HG02588 (cell line): ENCODE measurements around the gene LRRTM4.
"Not testable (repeated sequence)": the region's sequence is repeated elsewhere in the genome, so short reads cannot be mapped to it uniquely, and the experiment has no call there.

Source experiments
- ATAC-seq: cut with Tn5 transposase; IDR thresholded peaks from one replicate; pipeline ENCODE4 v1.9.1; 2021; ENCODE audit warnings: mild to moderate bottlenecking, moderate library complexity; ENCODE audit not compliant: unreplicated experiment

The LRRTM4 gene

GRCh38 chr2:76928026-76928425 is 594.1 kb downstream of the LRRTM4 start:
- ATAC-seq: no peak

GRCh38 chr2:76921006-76921405 is 601.2 kb downstream of the LRRTM4 start:
- ATAC-seq: no peak

DNA sequence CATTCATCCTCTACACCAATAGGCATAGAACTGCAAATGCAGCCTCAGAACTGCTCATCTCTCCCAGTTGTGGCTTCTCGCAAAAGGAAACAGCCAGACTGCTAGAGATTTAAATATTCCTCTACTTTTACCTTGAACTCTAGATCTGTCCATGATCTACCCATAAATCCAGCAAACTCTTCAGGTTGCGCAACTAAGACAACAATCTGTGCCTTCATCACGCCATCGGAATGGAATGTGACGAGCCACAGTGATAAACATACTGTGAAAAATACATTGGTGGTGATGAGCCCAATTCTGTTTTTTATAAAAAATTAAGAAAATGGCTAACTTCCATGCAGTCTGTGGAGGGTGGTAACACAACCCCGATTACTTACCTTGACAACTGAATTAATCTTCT is 626.7 kb downstream of the LRRTM4 start:
- ATAC-seq: no peak

DNA sequence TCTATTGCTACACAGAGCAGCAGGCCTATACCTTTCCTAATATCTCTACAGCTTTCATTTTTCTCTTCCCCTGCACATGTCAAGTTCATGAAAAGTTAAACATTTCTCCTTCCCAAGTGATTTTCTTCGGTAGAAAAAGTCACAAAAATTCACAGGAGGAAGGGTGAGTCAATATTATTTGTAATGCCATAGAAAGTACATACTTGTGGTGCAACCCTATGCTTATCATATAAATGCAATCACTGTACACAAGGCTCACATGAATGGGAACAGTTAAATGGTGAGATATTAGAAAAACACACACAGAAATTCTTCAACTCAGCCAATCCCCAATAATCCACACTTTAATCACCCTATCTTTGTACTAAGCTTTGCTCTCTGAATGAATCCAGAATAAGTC is 651.6 kb downstream of the LRRTM4 start:
- no peak for ATAC-seq

- no peak for ATAC-seq
These were observed 652.2 kb downstream of the LRRTM4 start for GRCh38 chr2:76870011-76870410.

DNA sequence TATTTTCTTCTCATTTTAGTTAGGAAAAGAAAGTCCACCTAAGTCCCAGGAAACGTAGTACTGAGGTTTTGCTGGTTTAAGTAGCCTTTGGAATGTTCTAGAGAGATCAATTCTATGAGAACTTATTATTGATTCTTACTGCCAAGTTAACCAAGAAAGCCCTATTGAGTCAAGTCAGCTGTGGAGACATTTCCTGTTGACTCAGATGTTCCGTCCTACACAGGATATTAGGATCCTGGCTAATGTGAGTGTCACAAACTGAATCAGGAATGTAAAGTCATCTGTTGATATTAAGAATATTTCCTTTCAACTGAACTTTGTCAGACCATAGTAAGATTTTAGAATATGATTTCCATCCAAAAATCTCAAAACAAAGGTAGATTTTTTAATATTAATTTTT is 654.3 kb downstream of the LRRTM4 start:
- no peak for ATAC-seq

GRCh38 chr2:76866464-76866863 is 655.7 kb downstream of the LRRTM4 start:
- ATAC-seq: no peak

DNA sequence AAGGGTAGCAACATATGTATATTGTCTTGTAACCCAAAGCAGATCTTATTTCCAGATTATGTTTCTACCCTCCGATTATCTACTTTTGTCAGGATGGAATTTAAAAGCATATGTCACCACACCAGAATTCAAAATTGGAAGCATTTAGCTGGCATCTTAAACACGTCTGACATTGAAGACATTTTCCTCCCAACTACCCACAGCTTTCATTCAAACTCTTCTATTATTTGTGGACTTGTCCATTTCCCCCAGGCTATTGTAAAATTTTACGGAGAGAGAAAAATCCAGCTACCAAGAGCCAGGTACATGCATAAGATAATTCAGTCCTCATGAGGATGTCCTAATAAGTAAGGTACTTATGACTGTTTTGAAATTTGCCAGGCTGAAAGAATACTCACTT is 659.3 kb downstream of the LRRTM4 start:
- no peak for ATAC-seq

GRCh38 chr2:76861708-76862107 is 660.5 kb downstream of the LRRTM4 start:
- ATAC-seq: no peak

DNA sequence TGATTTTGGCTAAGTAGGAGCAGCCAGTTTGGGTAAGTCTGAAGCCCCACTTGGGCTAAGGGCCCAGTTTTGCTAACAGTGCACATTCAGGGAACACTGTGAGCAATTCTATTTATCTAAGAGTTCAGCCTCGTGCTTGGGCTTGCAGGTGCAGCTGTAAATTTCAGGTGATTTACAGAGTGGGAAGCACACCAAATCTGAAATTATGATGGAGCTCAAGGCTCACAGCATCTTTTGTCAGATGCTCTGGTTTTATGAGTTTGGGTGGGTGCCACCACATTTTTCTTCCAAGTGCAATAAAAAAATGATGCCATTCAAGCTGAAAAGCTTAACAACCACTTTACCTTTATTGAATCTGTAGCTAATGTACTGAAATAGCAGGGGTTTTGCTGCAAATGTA is 671.2 kb downstream of the LRRTM4 start:
- ATAC-seq: no peak

GRCh38 chr2:76849086-76849485 is 673.1 kb downstream of the LRRTM4 start:
- no peak for ATAC-seq

GRCh38 chr2:76839826-76840225 is 682.4 kb downstream of the LRRTM4 start:
- no peak for ATAC-seq

DNA sequence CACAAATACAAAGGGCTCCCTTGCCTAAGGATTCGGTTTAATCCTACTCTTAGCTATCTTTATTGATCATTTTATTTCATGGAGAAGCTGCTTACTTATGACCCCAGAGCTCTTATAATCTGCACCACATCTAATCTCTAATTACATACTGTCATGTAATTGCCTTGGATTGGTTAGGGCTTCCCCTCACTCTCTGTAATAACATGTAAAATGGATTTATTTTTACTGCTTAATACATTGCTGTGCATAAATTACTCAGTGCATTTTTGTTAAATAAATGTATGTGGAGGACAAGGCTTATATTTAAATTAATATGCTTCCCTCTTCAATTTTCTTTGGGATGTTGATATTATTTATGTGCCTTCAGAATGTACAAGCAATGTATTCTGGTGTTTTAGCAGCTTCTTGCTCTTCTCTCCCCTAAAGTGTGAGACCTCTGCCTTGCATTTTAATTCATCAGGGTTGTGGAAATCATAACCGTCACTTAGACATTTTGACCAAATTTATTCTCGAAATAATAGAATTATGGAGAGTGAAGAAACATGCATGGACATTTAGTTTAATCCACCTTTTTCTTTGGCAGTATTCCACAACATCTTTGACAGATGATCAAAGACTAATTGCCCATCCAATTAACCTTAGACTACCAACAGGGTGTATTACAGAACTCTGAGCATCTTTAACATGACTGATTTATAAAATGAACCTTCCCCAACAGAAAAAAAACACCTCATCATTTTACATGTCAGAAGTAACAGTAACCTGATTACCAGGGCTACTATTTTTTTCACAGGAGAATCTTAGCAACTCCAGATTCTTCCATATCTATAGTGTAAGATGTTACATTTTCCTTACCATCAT is 692.6 kb downstream of the LRRTM4 start:
- no peak for ATAC-seq

- no peak for ATAC-seq
These were observed 695.5 kb downstream of the LRRTM4 start for GRCh38 chr2:76826691-76827090.

DNA sequence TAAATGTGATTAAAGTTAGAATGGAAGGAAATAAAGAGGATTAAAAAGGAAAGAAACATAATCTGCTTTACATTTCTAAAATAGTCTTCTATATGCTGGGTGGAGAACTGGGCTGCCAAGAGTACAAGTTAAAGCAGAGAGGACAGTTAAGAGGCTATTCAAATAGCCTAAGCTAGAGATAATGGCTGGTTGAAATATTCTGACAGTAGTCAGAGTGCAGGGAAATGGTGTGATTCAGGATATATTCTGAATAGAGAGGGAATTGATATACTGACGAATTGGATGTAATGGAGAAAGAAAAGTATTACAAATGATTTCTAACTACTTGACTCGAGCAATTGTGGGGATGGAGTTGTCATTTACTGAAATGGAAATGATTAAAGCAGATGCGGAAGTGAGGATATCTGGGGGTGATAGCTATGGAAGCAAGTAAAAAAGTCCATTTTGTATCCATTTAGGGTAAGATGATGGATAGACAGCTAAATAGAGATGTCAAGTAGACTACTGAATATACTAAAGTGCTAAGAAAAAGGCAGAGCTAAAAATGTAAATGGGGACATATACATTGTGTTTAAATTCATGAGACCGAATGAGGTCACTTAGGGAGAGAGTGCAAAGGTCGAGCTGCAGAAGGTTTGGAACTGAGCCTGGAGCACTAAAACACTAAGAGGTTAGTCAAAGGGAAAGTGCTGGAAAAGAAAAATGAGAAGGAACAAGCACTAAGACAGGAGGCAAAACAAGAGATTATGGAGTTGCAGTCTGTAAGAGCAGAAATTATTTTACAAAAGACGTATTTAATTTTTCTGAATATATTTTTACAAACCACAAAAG is 696.8 kb downstream of the LRRTM4 start:
- ATAC-seq: no peak

DNA sequence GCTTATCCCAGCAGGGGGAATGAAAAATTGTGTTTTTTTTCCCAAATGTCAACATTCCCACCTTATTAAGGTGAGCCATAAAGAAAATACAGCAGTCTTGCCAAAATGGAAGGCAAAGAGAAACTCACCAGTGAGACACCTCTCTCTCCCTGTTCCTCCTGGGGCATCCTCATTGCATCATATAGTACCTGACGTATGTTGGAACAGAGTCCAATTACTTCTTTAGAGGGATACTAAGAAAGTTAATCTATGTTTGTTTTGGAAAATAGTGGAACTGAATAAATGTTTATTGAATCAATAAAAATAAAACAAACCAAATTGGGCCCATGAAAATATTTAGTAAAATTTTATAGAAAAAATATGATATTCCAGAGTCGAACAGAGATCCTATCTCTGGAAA is 700.4 kb downstream of the LRRTM4 start:
- ATAC-seq: no peak

- no peak for ATAC-seq
These were observed 709.1 kb downstream of the LRRTM4 start for GRCh38 chr2:76813084-76813483.

DNA sequence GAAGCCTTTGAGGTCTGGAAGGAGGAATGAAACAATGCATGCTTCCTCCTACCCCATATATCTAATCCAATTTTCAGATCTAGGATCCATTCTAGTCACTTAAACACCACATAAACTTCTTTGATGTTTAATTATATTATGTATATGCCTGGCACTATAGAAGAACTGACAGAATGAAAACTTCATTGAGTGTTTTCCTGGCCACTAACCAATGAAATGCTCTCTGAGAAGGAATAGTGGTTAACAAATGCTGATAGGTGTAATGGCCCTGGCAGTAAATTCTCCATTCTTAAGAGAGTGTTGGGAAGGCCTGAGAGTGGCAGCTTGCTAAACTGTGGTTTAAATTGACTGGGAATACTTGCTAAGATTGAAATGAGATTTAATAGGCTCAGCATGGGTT is 710.0 kb downstream of the LRRTM4 start:
- no peak for ATAC-seq

- no peak for ATAC-seq
These were observed 713.0 kb downstream of the LRRTM4 start for GRCh38 chr2:76809136-76809535.

DNA sequence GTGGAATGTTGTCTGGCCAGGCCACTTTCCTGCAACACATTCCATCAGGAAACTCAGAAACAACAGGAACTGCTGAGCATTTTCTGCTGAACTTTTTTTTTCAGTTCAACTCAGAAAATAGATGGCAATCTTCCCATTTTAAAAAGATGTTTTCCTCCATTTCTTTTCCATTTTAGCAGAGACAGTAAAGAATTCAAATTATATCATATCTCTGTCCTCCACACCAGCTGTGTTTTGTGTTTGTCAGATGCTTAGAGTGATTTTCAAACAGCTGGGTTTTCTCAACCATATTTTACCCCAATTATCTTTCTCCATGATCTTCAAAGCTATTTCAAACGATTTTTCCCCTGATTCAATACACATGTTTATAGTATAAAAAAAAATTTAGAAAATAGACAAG is 713.4 kb downstream of the LRRTM4 start:
- no peak for ATAC-seq

DNA sequence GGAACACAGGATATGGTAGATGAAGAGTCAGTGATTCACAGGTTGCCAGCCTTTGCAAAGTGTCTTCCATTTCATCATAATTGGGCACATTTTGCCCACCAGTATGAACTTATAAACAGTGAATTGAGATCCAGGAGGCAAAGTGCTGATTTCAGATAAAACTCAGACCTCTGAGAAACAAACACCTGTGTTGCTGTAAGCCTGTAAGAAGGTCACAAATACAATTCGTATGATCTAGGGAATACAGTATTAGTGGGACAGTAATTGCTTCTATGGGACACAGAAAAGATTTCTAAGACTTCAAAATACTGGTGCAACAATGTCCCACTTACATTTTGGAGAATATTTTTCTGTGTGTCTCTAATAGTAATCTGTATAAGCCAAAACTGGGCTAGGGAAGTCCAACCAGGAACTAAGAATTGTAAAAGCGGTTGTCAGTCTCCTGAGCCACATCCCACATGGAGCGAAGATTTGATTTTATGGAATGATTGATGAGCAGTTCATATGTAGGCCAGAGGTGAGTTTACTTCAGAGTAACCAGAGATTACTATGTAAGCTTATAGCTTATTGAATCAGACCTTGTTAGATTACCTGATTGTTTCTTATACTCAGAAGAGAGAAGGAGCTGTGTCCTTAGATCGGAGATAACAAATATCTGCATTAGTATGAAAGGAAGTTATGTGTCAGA is 728.4 kb downstream of the LRRTM4 start:
- ATAC-seq: no peak

- ATAC-seq: not testable (repeated sequence)
These were observed 740.9 kb downstream of the LRRTM4 start for GRCh38 chr2:76781313-76781712.
